ENCODE results near the gene ICE2. TPM values are rescaled to one million over a fixed set of nuclear protein-coding genes. Genes with fewer than 3 reads are reported as not detected.

ICE2 gene
- total RNA-seq, 1 donor = 26.4 TPM

DNA sequence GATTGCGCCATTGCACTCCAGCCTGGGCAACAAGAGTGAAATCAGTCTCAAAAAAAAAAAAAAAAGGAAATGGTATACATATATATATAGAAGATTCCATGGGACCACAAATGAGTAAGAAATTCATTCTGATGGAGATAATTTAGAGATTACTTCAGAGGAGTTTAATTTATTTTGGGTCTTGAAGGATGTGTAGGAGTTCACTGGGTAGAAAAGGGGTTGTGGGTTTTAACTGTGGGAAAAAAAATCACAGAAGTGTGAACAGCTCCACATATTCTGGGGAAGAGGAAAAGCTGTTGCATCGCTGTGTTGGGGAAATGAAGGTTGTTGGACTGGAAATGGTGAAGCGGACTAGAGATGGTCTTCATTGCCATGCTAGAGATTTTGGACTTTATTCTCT lies 4.1 kb upstream of the ICE2 start:
- no peaks in the 10 kb centered on the region for H3K36me3 ChIP-seq (ENCODE audit: insufficient read depth, low read length)
- no peak overlapping the region for H2AFZ ChIP-seq (ENCODE audit: low read length)
- no peak for DNase-seq (ENCODE audit: insufficient read length, low spot score, missing footprints)
- H3K9me3 ChIP-seq (ENCODE audit: low read depth, low read length) = no peaks in the 10 kb centered on the region
- TF ChIP-seq, protein P1, sequence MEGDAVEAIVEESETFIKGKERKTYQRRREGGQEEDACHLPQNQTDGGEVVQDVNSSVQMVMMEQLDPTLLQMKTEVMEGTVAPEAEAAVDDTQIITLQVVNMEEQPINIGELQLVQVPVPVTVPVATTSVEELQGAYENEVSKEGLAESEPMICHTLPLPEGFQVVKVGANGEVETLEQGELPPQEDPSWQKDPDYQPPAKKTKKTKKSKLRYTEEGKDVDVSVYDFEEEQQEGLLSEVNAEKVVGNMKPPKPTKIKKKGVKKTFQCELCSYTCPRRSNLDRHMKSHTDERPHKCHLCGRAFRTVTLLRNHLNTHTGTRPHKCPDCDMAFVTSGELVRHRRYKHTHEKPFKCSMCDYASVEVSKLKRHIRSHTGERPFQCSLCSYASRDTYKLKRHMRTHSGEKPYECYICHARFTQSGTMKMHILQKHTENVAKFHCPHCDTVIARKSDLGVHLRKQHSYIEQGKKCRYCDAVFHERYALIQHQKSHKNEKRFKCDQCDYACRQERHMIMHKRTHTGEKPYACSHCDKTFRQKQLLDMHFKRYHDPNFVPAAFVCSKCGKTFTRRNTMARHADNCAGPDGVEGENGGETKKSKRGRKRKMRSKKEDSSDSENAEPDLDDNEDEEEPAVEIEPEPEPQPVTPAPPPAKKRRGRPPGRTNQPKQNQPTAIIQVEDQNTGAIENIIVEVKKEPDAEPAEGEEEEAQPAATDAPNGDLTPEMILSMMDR (IDR thresholded peaks at IDR 0.05; ENCODE audit: extremely low read depth, low read depth, low read length) = no peak
- no peak overlapping the region for H3K4me2 ChIP-seq (ENCODE audit: insufficient read depth, low read length)
- no peak overlapping the region for H3K4me3 ChIP-seq (ENCODE audit: insufficient read depth, low read length)
- peaks cover 10% of the 10 kb centered on the region for H3K4me1 ChIP-seq (ENCODE audit: insufficient read depth, low read length)
- no peaks in the 10 kb centered on the region for H3K27me3 ChIP-seq (ENCODE audit: insufficient read depth, low read length)
- peaks cover 6% of the 10 kb centered on the region for H3K79me2 ChIP-seq (ENCODE audit: insufficient read depth, low read length)
- H4K20me1 ChIP-seq (ENCODE audit: insufficient read depth, low read length) = no peaks in the 10 kb centered on the region
- no peak overlapping the region for H3K27ac ChIP-seq (ENCODE audit: low read depth, low read length)

DNA sequence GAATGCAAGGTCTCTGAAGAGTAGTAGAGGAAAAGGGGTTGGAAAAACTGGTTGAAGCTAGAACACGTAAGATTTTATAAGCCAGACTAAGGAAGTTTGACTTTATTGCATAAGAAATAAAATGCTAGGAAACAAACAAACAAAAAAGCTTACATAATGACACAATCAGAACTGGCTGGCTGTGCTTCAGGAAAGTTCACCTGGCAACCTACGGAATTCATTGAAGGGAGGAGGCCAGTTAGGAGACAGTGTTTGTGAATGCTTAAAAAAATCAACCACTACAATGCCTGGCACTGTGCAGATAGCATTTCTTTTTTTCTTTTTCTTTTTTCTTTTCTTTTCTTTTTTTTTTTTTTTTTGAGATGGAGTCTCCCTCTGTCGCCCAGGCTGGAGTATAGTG lies 1.9 kb upstream of the ICE2 start:
- no peak overlapping the region for H3K4me2 ChIP-seq (ENCODE audit: insufficient read depth, low read length)
- H3K36me3 ChIP-seq (ENCODE audit: insufficient read depth, low read length) = no peaks in the 10 kb centered on the region
- peaks cover 28% of the 10 kb centered on the region for H3K4me1 ChIP-seq (ENCODE audit: insufficient read depth, low read length)
- no peak for DNase-seq (ENCODE audit: insufficient read length, low spot score, missing footprints)
- TF ChIP-seq, protein P1 (IDR thresholded peaks at IDR 0.05; ENCODE audit: extremely low read depth, low read depth, low read length) = no peak
- H3K27me3 ChIP-seq (ENCODE audit: insufficient read depth, low read length) = no peaks in the 10 kb centered on the region
- no peak overlapping the region for H3K4me3 ChIP-seq (ENCODE audit: insufficient read depth, low read length)
- no peaks in the 10 kb centered on the region for H4K20me1 ChIP-seq (ENCODE audit: insufficient read depth, low read length)
- H2AFZ ChIP-seq (ENCODE audit: low read length) = no peak overlapping the region
- H3K27ac ChIP-seq (ENCODE audit: low read depth, low read length) = no peak overlapping the region
- peaks cover 27% of the 10 kb centered on the region for H3K79me2 ChIP-seq (ENCODE audit: insufficient read depth, low read length)
- no peaks in the 10 kb centered on the region for H3K9me3 ChIP-seq (ENCODE audit: low read depth, low read length)

DNA sequence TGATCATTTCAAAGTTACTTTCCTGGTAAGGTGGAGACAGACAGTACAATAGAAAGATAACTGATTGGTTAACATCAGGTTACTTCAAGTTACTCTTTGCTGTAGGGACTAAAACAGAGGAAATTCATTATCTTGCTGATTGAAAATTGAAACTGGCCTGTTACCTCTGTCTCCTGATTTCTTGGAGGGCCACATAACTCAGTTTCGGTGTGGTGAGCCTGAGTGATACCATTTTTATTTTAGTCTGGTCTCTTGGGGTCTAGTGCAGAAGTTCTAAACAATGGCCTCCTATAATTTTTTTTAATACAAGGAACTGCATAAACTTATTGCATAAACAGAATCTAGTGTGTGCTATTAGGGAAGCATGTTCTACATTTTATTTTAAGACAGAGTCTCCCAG lies 1.2 kb upstream of the ICE2 start:
- TF ChIP-seq, protein P1 (IDR thresholded peaks at IDR 0.05; ENCODE audit: extremely low read depth, low read depth, low read length) = no peak
- Histone ChIP-seq H4K20me1 (ENCODE audit: insufficient read depth, low read length) (no peaks in the 10 kb centered on the region), H3K4me1 (ENCODE audit: insufficient read depth, low read length) (peaks cover 28% of the 10 kb centered on the region), H3K4me2 (ENCODE audit: insufficient read depth, low read length) (no peak overlapping the region), H3K36me3 (ENCODE audit: insufficient read depth, low read length) (peaks cover 4% of the 10 kb centered on the region), H3K27ac (ENCODE audit: low read depth, low read length) (no peak overlapping the region), H3K9me3 (ENCODE audit: low read depth, low read length) (no peaks in the 10 kb centered on the region), H3K27me3 (ENCODE audit: insufficient read depth, low read length) (no peaks in the 10 kb centered on the region), H3K79me2 (ENCODE audit: insufficient read depth, low read length) (peaks cover 27% of the 10 kb centered on the region), H3K4me3 (ENCODE audit: insufficient read depth, low read length) (no peak overlapping the region), H2AFZ (ENCODE audit: low read length) (no peak overlapping the region)
- DNase-seq (ENCODE audit: insufficient read length, low spot score, missing footprints) = no peak

DNA sequence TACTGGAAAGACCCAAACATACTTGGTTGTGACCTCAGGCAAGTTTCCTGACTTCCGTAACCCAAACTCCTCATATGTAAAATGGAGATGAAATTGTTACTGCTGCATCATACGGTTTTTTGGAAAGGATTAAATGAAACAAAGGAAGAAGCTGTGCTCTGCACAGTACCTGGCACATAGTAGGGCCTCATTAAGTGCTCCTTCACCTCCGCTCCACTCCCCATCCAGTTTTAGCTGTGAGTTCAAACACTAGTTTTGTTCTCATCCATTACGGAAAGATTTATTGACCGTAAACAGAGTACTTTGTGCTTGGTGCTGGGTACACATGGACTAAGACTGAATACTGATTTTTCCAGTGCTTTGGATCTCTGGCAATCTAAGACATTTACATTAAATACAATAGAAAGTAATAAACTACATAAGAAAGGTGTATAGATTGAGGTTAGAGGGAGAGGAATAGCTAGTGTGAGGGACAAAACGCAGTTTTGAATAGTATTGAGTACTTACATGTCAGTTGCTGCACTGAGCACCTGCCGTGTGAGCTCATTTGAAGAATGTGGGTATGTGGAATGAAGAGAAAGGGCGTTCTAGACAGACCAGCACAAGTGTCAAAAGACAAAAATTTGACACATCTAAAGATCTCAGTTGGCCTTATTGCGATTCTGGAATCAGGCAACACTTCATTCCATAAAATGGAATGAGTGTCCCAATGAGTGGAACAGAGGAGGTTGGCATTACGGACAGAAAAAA lies 594 bp upstream of the ICE2 start:
- Histone ChIP-seq H3K79me2 (ENCODE audit: insufficient read depth, low read length) (peaks cover 28% of the 10 kb centered on the region), H3K4me3 (ENCODE audit: insufficient read depth, low read length) (peak overlapping the region; percentile 85), H3K4me2 (ENCODE audit: insufficient read depth, low read length) (peak overlapping the region; percentile 95), H3K36me3 (ENCODE audit: insufficient read depth, low read length) (peaks cover 4% of the 10 kb centered on the region), H4K20me1 (ENCODE audit: insufficient read depth, low read length) (no peaks in the 10 kb centered on the region), H3K4me1 (ENCODE audit: insufficient read depth, low read length) (peaks cover 28% of the 10 kb centered on the region), H3K27ac (ENCODE audit: low read depth, low read length) (peak overlapping the region; percentile 92), H2AFZ (ENCODE audit: low read length) (peak overlapping the region; percentile 95), H3K27me3 (ENCODE audit: insufficient read depth, low read length) (no peaks in the 10 kb centered on the region), H3K9me3 (ENCODE audit: low read depth, low read length) (no peaks in the 10 kb centered on the region)
- TF ChIP-seq, protein P1 (IDR thresholded peaks at IDR 0.05; ENCODE audit: extremely low read depth, low read depth, low read length) = no peak
- no peak for DNase-seq (ENCODE audit: insufficient read length, low spot score, missing footprints)

Data from osteoblast (primary cell).